Loucy (cell line): ENCODE measurements around the gene SLC6A1.

Source experiments
- CTCF ChIP-seq: fragments of 200-600 bp; sonication (generic); conservative IDR thresholded peaks from 2 replicates; pipeline ENCODE4 v1.5.1; 2014; ENCODE audit warnings: mild to moderate bottlenecking, antibody characterized with exemption, low read length
- EZH2phosphoT487 ChIP-seq: fragments of 200-600 bp; IDR thresholded peaks from 2 replicates; pipeline ENCODE4 v1.6.1; 2018; ENCODE audit warnings: antibody characterized with exemption, mild to moderate bottlenecking, moderate library complexity, borderline replicate concordance

- TF ChIP-seq CTCF (no peak), EZH2phosphoT487 (no peak)
Measured at GRCh38 chr3:10951295-10951926, 41.1 kb upstream of the SLC6A1 start.
